ENCODE measurements around the gene PSMD10. TPM values are rescaled to one million over a fixed set of nuclear protein-coding genes. Genes with fewer than 3 reads are reported as not detected.

Gene PSMD10
- total and polyA plus RNA-seq, 2 experiments from 2014 or later: 61.2 to 84.4 TPM

GRCh38 chrX:108068121-108068520 is 23.2 kb downstream of the PSMD10 start:
- Histone ChIP-seq H2AFZ (no peak overlapping the region), H3K27ac (no peak overlapping the region), H3K36me3 (replicated peaks; ENCODE audit: insufficient read depth, low read depth) (no peaks in the 10 kb centered on the region), H3K9me2 (replicated peaks; ENCODE audit: insufficient read depth) (no peaks in the 10 kb centered on the region), H3K79me2 (no peaks in the 10 kb centered on the region), H3K4me3 (no peak overlapping the region), H3K27me3 (no peaks in the 10 kb centered on the region), H3K4me1 (ENCODE audit: insufficient read depth) (no peaks in the 10 kb centered on the region), H3K4me2 (no peak overlapping the region), H4K20me1 (ENCODE audit: insufficient read depth, poor library complexity, severe bottlenecking) (no peaks in the 10 kb centered on the region), H3K9me3 (ENCODE audit: low read depth) (no peaks in the 10 kb centered on the region)
- TF ChIP-seq EZH2phosphoT487 (IDR thresholded peaks at IDR 0.05; ENCODE audit: low read depth, severe bottlenecking, unreplicated experiment) (no peak), EZH2 (IDR thresholded peaks at IDR 0.05; ENCODE audit: borderline replicate concordance) (no peak), CTCF (IDR thresholded peaks at IDR 0.05; ENCODE audit: poor library complexity) (no peak)
- WGBS (ENCODE audit: low lambda C conversion rate, missing lambda C conversion rate): 64% methylated on average over 1 of the region's 1 CpG
- no peak for DNase-seq (ENCODE audit: low spot score)

- no peak overlapping the region for H3K4me3 ChIP-seq
- no peaks in the 10 kb centered on the region for H3K9me2 ChIP-seq (replicated peaks; ENCODE audit: insufficient read depth)
- H3K27me3 ChIP-seq: no peaks in the 10 kb centered on the region
- H3K36me3 ChIP-seq (replicated peaks; ENCODE audit: insufficient read depth, low read depth): no peaks in the 10 kb centered on the region
- TF ChIP-seq EZH2phosphoT487 (IDR thresholded peaks at IDR 0.05; ENCODE audit: low read depth, severe bottlenecking, unreplicated experiment): no peak
- no peak for TF ChIP-seq EZH2 (IDR thresholded peaks at IDR 0.05; ENCODE audit: borderline replicate concordance)
- no peak for TF ChIP-seq CTCF (IDR thresholded peaks at IDR 0.05; ENCODE audit: poor library complexity)
- no peaks in the 10 kb centered on the region for H4K20me1 ChIP-seq (ENCODE audit: insufficient read depth, poor library complexity, severe bottlenecking)
- H3K79me2 ChIP-seq: no peaks in the 10 kb centered on the region
- no peaks in the 10 kb centered on the region for H3K9me3 ChIP-seq (ENCODE audit: low read depth)
- H2AFZ ChIP-seq: no peak overlapping the region
- 74% methylated on average over 2 of the region's 2 CpGs for WGBS (ENCODE audit: low lambda C conversion rate, missing lambda C conversion rate)
- H3K4me2 ChIP-seq: no peak overlapping the region
- no peak overlapping the region for H3K27ac ChIP-seq
- DNase-seq (ENCODE audit: low spot score): no peak
- H3K4me1 ChIP-seq (ENCODE audit: insufficient read depth): no peaks in the 10 kb centered on the region
Observed at GRCh38 chrX:108064613-108065012, 26.7 kb downstream of the PSMD10 start.

GRCh38 chrX:108064001-108064400 is 27.3 kb downstream of the PSMD10 start:
- no peaks in the 10 kb centered on the region for H3K9me2 ChIP-seq (replicated peaks; ENCODE audit: insufficient read depth)
- TF ChIP-seq EZH2phosphoT487 (IDR thresholded peaks at IDR 0.05; ENCODE audit: low read depth, severe bottlenecking, unreplicated experiment): no peak
- TF ChIP-seq CTCF (IDR thresholded peaks at IDR 0.05; ENCODE audit: poor library complexity): no peak
- no peak for TF ChIP-seq EZH2 (IDR thresholded peaks at IDR 0.05; ENCODE audit: borderline replicate concordance)
- no peaks in the 10 kb centered on the region for H3K4me1 ChIP-seq (ENCODE audit: insufficient read depth)
- no peaks in the 10 kb centered on the region for H3K79me2 ChIP-seq
- no peak overlapping the region for H3K4me3 ChIP-seq
- 93% methylated on average over 1 of the region's 1 CpG for WGBS (ENCODE audit: low lambda C conversion rate, missing lambda C conversion rate)
- DNase-seq (ENCODE audit: low spot score): no peak
- H3K9me3 ChIP-seq (ENCODE audit: low read depth): no peaks in the 10 kb centered on the region
- H3K27me3 ChIP-seq: no peaks in the 10 kb centered on the region
- no peak overlapping the region for H3K4me2 ChIP-seq
- no peak overlapping the region for H2AFZ ChIP-seq
- no peaks in the 10 kb centered on the region for H4K20me1 ChIP-seq (ENCODE audit: insufficient read depth, poor library complexity, severe bottlenecking)
- H3K36me3 ChIP-seq (replicated peaks; ENCODE audit: insufficient read depth, low read depth): no peaks in the 10 kb centered on the region
- no peak overlapping the region for H3K27ac ChIP-seq

GRCh38 chrX:108059801-108060200 is 31.5 kb downstream of the PSMD10 start:
- H3K79me2 ChIP-seq: no peaks in the 10 kb centered on the region
- H2AFZ ChIP-seq: no peak overlapping the region
- no peaks in the 10 kb centered on the region for H3K9me2 ChIP-seq (replicated peaks; ENCODE audit: insufficient read depth)
- WGBS (ENCODE audit: low lambda C conversion rate, missing lambda C conversion rate): 56% methylated on average over 1 of the region's 1 CpG
- no peak overlapping the region for H3K27ac ChIP-seq
- no peaks in the 10 kb centered on the region for H3K9me3 ChIP-seq (ENCODE audit: low read depth)
- H3K4me2 ChIP-seq: no peak overlapping the region
- no peaks in the 10 kb centered on the region for H4K20me1 ChIP-seq (ENCODE audit: insufficient read depth, poor library complexity, severe bottlenecking)
- H3K4me3 ChIP-seq: no peak overlapping the region
- no peaks in the 10 kb centered on the region for H3K36me3 ChIP-seq (replicated peaks; ENCODE audit: insufficient read depth, low read depth)
- no peaks in the 10 kb centered on the region for H3K4me1 ChIP-seq (ENCODE audit: insufficient read depth)
- TF ChIP-seq EZH2phosphoT487 (IDR thresholded peaks at IDR 0.05; ENCODE audit: low read depth, severe bottlenecking, unreplicated experiment) (no peak), EZH2 (IDR thresholded peaks at IDR 0.05; ENCODE audit: borderline replicate concordance) (no peak), CTCF (IDR thresholded peaks at IDR 0.05; ENCODE audit: poor library complexity) (no peak)
- no peak for DNase-seq (ENCODE audit: low spot score)
- H3K27me3 ChIP-seq: no peaks in the 10 kb centered on the region

Measured in hepatocyte (in vitro differentiated cells).